Measurements from ENCODE around the gene KIAA1328. TPM values are rescaled to one million over a fixed set of nuclear protein-coding genes. Genes with fewer than 3 reads are reported as not detected.

The KIAA1328 gene
- total RNA-seq = 1 to 10 TPM; 2.0 to 4.5 (median 2.9) TPM
- long read RNA-seq, partial matches to known transcripts = 0 of 1 reads
- long read RNA-seq, other reads (novel, unspliced or antisense) = 1 of 1 reads

GRCh38 chr18:36828630-36829361 lies at the start of gene KIAA1328, which contains the start of gene TPGS2:
Gene KIAA1328, plus strand, starts transcription at chr18:36829127. Its CDS starts 12 bp downstream, at chr18:36829139.
Gene TPGS2, minus strand, starts transcription at chr18:36829002. Its CDS starts 235 bp downstream, at chr18:36828767.
- intact Hi-C loops (cut with DNase I) = no loop called here
- peak within 1 kb of the TSS; percentile 50 to 81 (median 61) for H3K27ac ChIP-seq
- H3K9me3 ChIP-seq = no peaks in the 10 kb centered on the region
- peak; percentile 35 for TF ChIP-seq POLR2A (IDR thresholded peaks at IDR 0.05)
- TF ChIP-seq CTCF (IDR thresholded peaks at IDR 0.05) = peak; percentile 21 to 36 (median 36)
- H3K27me3 ChIP-seq = no peaks in the 10 kb centered on the region
- WGBS (ENCODE audit: insufficient coverage, low coverage, low lambda C conversion rate, missing lambda C conversion rate) = 0% methylated on average over 9 of the region's 83 CpGs
- no peaks in the 10 kb centered on the region for H3K36me3 ChIP-seq
- peaks cover 0 to 7% (median 0%) of the 10 kb centered on the region in 4 donors for H3K4me1 ChIP-seq
- ATAC-seq (peak; percentile 94 to 98 (median 96)), DNase-seq (peak; percentile 88 to 91 (median 91))
- peak within 1 kb of the TSS; percentile 76 to 97 (median 85) for H3K4me3 ChIP-seq

- TF ChIP-seq CTCF (IDR thresholded peaks at IDR 0.05) (no peak), POLR2A (IDR thresholded peaks at IDR 0.05) (no peak)
- Histone ChIP-seq H3K4me3 (no peak overlapping the region), H3K9me3 (no peaks in the 10 kb centered on the region), H3K27ac (no peak overlapping the region), H3K4me1 (no peaks in the 10 kb centered on the region), H3K27me3 (no peaks in the 10 kb centered on the region), H3K36me3 (no peaks in the 10 kb centered on the region)
- intact Hi-C loops (cut with DNase I) = no loop called here
- 81% methylated on average over 2 of the region's 2 CpGs for WGBS (ENCODE audit: insufficient coverage, low coverage, low lambda C conversion rate, missing lambda C conversion rate)
- no peak for ATAC-seq
- no peak for DNase-seq
These were observed 48.2 kb upstream of the KIAA1328 start for GRCh38 chr18:36780748-36781147.

- Histone ChIP-seq H3K27ac (no peak overlapping the region), H3K9me3 (no peaks in the 10 kb centered on the region), H3K4me3 (no peak overlapping the region), H3K27me3 (no peaks in the 10 kb centered on the region), H3K4me1 (no peaks in the 10 kb centered on the region), H3K36me3 (no peaks in the 10 kb centered on the region)
- no peak for ATAC-seq
- DNase-seq = no peak
- intact Hi-C loops (cut with DNase I) = no loop called here
- 90% methylated on average over 9 of the region's 9 CpGs for WGBS (ENCODE audit: insufficient coverage, low coverage, low lambda C conversion rate, missing lambda C conversion rate)
- TF ChIP-seq CTCF (IDR thresholded peaks at IDR 0.05) (no peak), POLR2A (IDR thresholded peaks at IDR 0.05) (no peak)
These were observed 46.2 kb upstream of the KIAA1328 start for GRCh38 chr18:36782710-36783109.

DNA sequence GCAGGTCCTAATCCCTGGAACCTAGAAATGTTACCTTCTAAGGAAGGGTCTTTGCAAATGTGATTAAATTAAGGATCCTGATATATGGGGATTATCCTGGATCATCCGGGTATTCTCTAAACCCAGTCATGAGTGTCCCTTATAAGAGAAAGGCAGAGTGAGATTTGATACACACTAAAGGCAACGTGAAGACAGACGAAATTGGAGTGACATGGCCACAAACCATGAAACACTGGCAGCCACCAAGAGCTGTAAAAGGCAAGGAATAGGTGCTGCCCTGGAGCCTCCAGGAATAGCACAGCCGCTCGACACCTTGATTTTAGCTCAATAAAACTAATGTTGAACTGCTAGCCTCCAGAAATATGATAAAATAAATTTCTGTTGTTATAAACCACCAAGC lies 45.1 kb upstream of the KIAA1328 start:
- ATAC-seq = no peak
- Histone ChIP-seq H3K27ac (no peak overlapping the region), H3K4me3 (no peak overlapping the region), H3K4me1 (no peaks in the 10 kb centered on the region), H3K9me3 (no peaks in the 10 kb centered on the region), H3K36me3 (no peaks in the 10 kb centered on the region), H3K27me3 (no peaks in the 10 kb centered on the region)
- no peak for DNase-seq
- TF ChIP-seq CTCF (IDR thresholded peaks at IDR 0.05) (no peak), POLR2A (IDR thresholded peaks at IDR 0.05) (no peak)
- 85% methylated on average over 2 of the region's 5 CpGs for WGBS (ENCODE audit: insufficient coverage, low coverage, low lambda C conversion rate, missing lambda C conversion rate)
- intact Hi-C loops (cut with DNase I) = no loop called here

Measured in right lobe of liver (tissue), 6 donors.